Right cardiac atrium (tissue), 5 donors: ENCODE measurements around the gene ADAMTS4. TPM values are rescaled to one million over a fixed set of nuclear protein-coding genes. Genes with fewer than 3 reads are reported as not detected.

Experiments
- ATAC-seq, 2 donors: fragments of 200-7000 bp; cut with Tn5 transposase; one replicate each; pipeline versions ENCODE4 v1.8.0 to v1.9.1; 2020; ENCODE audit warnings: moderate library complexity in 2 of 2, mild to moderate bottlenecking in 1 of 2
- DNase-seq, 3 donors: peaks; one replicate each; pipeline ENCODE4 v3.0.0-alpha.2; 2020
- H3K27ac ChIP-seq: one replicate; pipeline ENCODE4 v1.5.1; 2013; ENCODE audit warnings: mild to moderate bottlenecking, low read length, control low read depth, moderate library complexity
- H3K27me3 ChIP-seq: one replicate; pipeline ENCODE4 v1.6.1; 2013; ENCODE audit not compliant: control insufficient read depth, insufficient read depth
- H3K4me1 ChIP-seq: one replicate; pipeline ENCODE4 v1.6.1; 2013; ENCODE audit warnings: low read length; ENCODE audit not compliant: control insufficient read depth, insufficient read depth
- H3K4me3 ChIP-seq: one replicate; pipeline ENCODE4 v1.5.1; 2013; ENCODE audit warnings: low read length, control low read depth
- H3K9me3 ChIP-seq: one replicate; pipeline ENCODE4 v1.6.1; 2013; ENCODE audit warnings: low read length; ENCODE audit not compliant: control insufficient read depth
- WGBS: extraction: QIAGEN DNeasy Blood & Tissue Kit; methylation state at CpG from one replicate; pipeline ENCODE4 v1.1.7; 2013; 5-methylcytosine and 5-hydroxymethylcytosine counted together
- intact Hi-C, 4 donors: fragments of 100-400 bp; cut with DNase I; formaldehyde crosslinking; loops; one replicate each; pipeline versions ENCODE4 v1.11.0 to v1.14.0; 2022 to 2023
- polyA plus RNA-seq: library from polyadenylated mRNA; stranded (reverse); fragments of 200-250 nt; gene quantifications from one replicate; pipeline ENCODE4 v1.2.3, GENCODE V29; 2013
- total RNA-seq, 4 donors: library from RNA; stranded (reverse); fragmentation: NEBNext Ultra II Directional; extraction: Animal tissue kit (Norgen Biotek cat#: 25700); gene quantifications; one replicate each; pipeline ENCODE4 v1.2.1, GENCODE V29; 2021
- donor health status: healthy with polysubstance abuse.
- donor health status: DM: no; HTN: yes; CAD: no.
- donor health status: DM: no; HTN: no; CAD: no.
- donor health status: DM: no; HTN: yes; CAD: no; lungs with severe emphysema.
- donor health status: DM: yes; HTN: yes; CAD: no.

Gene ADAMTS4
- total and polyA plus RNA-seq, 5 donors = 6.9 to 111 (median 24.0) TPM

GRCh38 chr1:161182214-161182613 is 16.6 kb downstream of the ADAMTS4 start:
- H3K9me3 ChIP-seq = no peaks in the 10 kb centered on the region
- ATAC-seq = no peak
- intact Hi-C loops = no loop called here
- no peaks in the 10 kb centered on the region for H3K27me3 ChIP-seq
- H3K27ac ChIP-seq = no peak overlapping the region
- DNase-seq = no peak
- WGBS = 94% methylated on average over 1 of the region's 1 CpG
- H3K4me3 ChIP-seq = no peak overlapping the region
- H3K4me1 ChIP-seq = peaks cover 3% of the 10 kb centered on the region

- intact Hi-C loops = no loop called here
- Histone ChIP-seq H3K9me3 (no peaks in the 10 kb centered on the region), H3K4me3 (no peak overlapping the region), H3K27me3 (no peaks in the 10 kb centered on the region), H3K27ac (no peak overlapping the region), H3K4me1 (no peaks in the 10 kb centered on the region)
- DNase-seq = no peak
- ATAC-seq = no peak
- WGBS = 53% methylated on average over 1 of the region's 1 CpG
Observed at GRCh38 chr1:161180639-161181038, 18.2 kb downstream of the ADAMTS4 start.

GRCh38 chr1:161179698-161180097 is 19.2 kb downstream of the ADAMTS4 start:
- Histone ChIP-seq H3K27me3 (no peaks in the 10 kb centered on the region), H3K9me3 (no peaks in the 10 kb centered on the region), H3K27ac (no peak overlapping the region), H3K4me1 (no peaks in the 10 kb centered on the region), H3K4me3 (no peak overlapping the region)
- DNase-seq (no peak), ATAC-seq (no peak)
- WGBS = 97% methylated on average over 3 of the region's 3 CpGs
- intact Hi-C loops = no loop called here

GRCh38 chr1:161177936-161178244 is 21.0 kb downstream of the ADAMTS4 start:
- H3K27ac ChIP-seq = peak overlapping the region; percentile 61
- DNase-seq (no peak), ATAC-seq (no peak)
- WGBS = 58% methylated on average over 9 of the region's 9 CpGs
- H3K4me3 ChIP-seq = peak overlapping the region; percentile 54
- no peaks in the 10 kb centered on the region for H3K27me3 ChIP-seq
- intact Hi-C loops = no loop called here
- peaks cover 3% of the 10 kb centered on the region for H3K4me1 ChIP-seq
- H3K9me3 ChIP-seq = no peaks in the 10 kb centered on the region

- Histone ChIP-seq H3K9me3 (no peaks in the 10 kb centered on the region), H3K27ac (peak within 1 kb of the TSS; percentile 61), H3K27me3 (no peaks in the 10 kb centered on the region), H3K4me1 (peaks cover 3% of the 10 kb centered on the region), H3K4me3 (peak within 1 kb of the TSS; percentile 54)
- intact Hi-C loops = no loop called here
- peak; percentile 90 to 97 (median 96) for DNase-seq
- peak; percentile 96 for ATAC-seq
- 4% methylated on average over 50 of the region's 50 CpGs for WGBS
Observed at GRCh38 chr1:161177112-161177935, 21.5 kb downstream of the ADAMTS4 start, which contains the start of gene B4GALT3. Gene B4GALT3 (minus strand): TSS chr1:161177507. CDS start chr1:161176060, 1,447 bp downstream.

- intact Hi-C loops = no loop called here
- peak in 2 of 3 donors; percentile 8 to 16 for DNase-seq
- Histone ChIP-seq H3K27ac (peak overlapping the region; percentile 61), H3K4me3 (peak overlapping the region; percentile 54), H3K9me3 (no peaks in the 10 kb centered on the region), H3K27me3 (no peaks in the 10 kb centered on the region), H3K4me1 (peaks cover 3% of the 10 kb centered on the region)
- WGBS = 16% methylated on average over 17 of the region's 17 CpGs
- peak; percentile 5 to 7 for ATAC-seq
Observed at GRCh38 chr1:161176468-161177111, 22.3 kb downstream of the ADAMTS4 start.

- ATAC-seq (no peak), DNase-seq (peak in 2 of 3 donors; percentile 9 to 17)
- 88% methylated on average over 10 of the region's 10 CpGs for WGBS
- Histone ChIP-seq H3K27ac (no peak overlapping the region), H3K4me3 (peak overlapping the region; percentile 54), H3K27me3 (no peaks in the 10 kb centered on the region), H3K9me3 (no peaks in the 10 kb centered on the region), H3K4me1 (peaks cover 3% of the 10 kb centered on the region)
- intact Hi-C loops = no loop called here
Observed at GRCh38 chr1:161175771-161176453, 22.9 kb downstream of the ADAMTS4 start.

- peak in 2 of 3 donors; percentile 25 to 43 for DNase-seq
Observed at GRCh38 chr1:161174911-161175310, 23.9 kb downstream of the ADAMTS4 start.

GRCh38 chr1:161173711-161174110 is 25.1 kb downstream of the ADAMTS4 start:
- DNase-seq (peak in 2 of 3 donors; percentile 6 to 44), ATAC-seq (no peak)
- WGBS = 92% methylated on average over 11 of the region's 11 CpGs
- no peaks in the 10 kb centered on the region for H3K27me3 ChIP-seq
- H3K4me1 ChIP-seq = peaks cover 3% of the 10 kb centered on the region
- intact Hi-C loops = no loop called here
- H3K27ac ChIP-seq = no peak overlapping the region
- no peaks in the 10 kb centered on the region for H3K9me3 ChIP-seq
- H3K4me3 ChIP-seq = no peak overlapping the region

More at GRCh38 chr1:161174911-161175310, 23.9 kb downstream of the ADAMTS4 start:
- Histone ChIP-seq H3K4me3 (no peak overlapping the region), H3K9me3 (no peaks in the 10 kb centered on the region), H3K27me3 (no peaks in the 10 kb centered on the region), H3K27ac (no peak overlapping the region), H3K4me1 (peaks cover 3% of the 10 kb centered on the region)
- ATAC-seq = no peak
- intact Hi-C loops = no loop called here
- WGBS = 93% methylated on average over 11 of the region's 11 CpGs

- Histone ChIP-seq H3K4me1 (peaks cover 3% of the 10 kb centered on the region), H3K9me3 (no peaks in the 10 kb centered on the region), H3K27ac (peak overlapping the region; percentile 20), H3K27me3 (no peaks in the 10 kb centered on the region), H3K4me3 (no peak overlapping the region)
- intact Hi-C loops = no loop called here
- DNase-seq (peak in 2 of 3 donors; percentile 56 to 63), ATAC-seq (no peak)
- 30% methylated on average over 4 of the region's 4 CpGs for WGBS
Observed at GRCh38 chr1:161172776-161173376, 26.0 kb downstream of the ADAMTS4 start.
